ENCODE data around the gene ILRUN.

GRCh38 chr6:34680802-34681515 is 15.6 kb downstream of the ILRUN start:
- TF ChIP-seq SUZ12 (IDR thresholded peaks at IDR 0.05) (no peak), BHLHE40 (IDR thresholded peaks at IDR 0.05; ENCODE audit: borderline replicate concordance) (no peak), ZNF384 (IDR thresholded peaks at IDR 0.05) (no peak), FOXA1 (IDR thresholded peaks at IDR 0.05) (no peak), SP1 (IDR thresholded peaks at IDR 0.05) (no peak), ARNT (IDR thresholded peaks at IDR 0.05) (no peak), NFRKB (IDR thresholded peaks at IDR 0.05) (no peak), FOXK2 (IDR thresholded peaks at IDR 0.05) (no peak), FOXM1 (IDR thresholded peaks at IDR 0.05; ENCODE audit: borderline replicate concordance) (no peak), ELF4 (IDR thresholded peaks at IDR 0.05) (no peak), PKNOX1 (IDR thresholded peaks at IDR 0.05) (no peak), HDGF (IDR thresholded peaks at IDR 0.05; ENCODE audit: borderline replicate concordance) (no peak), LEF1 (IDR thresholded peaks at IDR 0.05; ENCODE audit: borderline replicate concordance) (no peak), TARDBP (IDR thresholded peaks at IDR 0.05) (no peak)
